B cell (primary cell): ENCODE results near the gene PRSS53. TPM values are rescaled to one million over a fixed set of nuclear protein-coding genes. Genes with fewer than 3 reads are reported as not detected.

Experiments
- ATAC-seq: fragments of 200-7000 bp; cut with Tn5 transposase; one replicate; pipeline ENCODE4 v1.10.0; 2021; ENCODE audit warnings: low read depth, mild to moderate bottlenecking, moderate number of reproducible peaks, moderate library complexity
- CTCF ChIA-PET: fragments of 350-600 bp; sonication (Branson Sonifier 250); formaldehyde crosslinking; loops from one replicate; lab custom pipeline; 2021; ENCODE audit warnings: antibody characterized with exemption, inconsistent platforms; lab: Charles Lee
- POLR2A ChIA-PET: fragments of 350-600 bp; sonication (Branson Sonifier 250); formaldehyde crosslinking; loops from one replicate; lab custom pipeline; 2021; ENCODE audit warnings: antibody characterized with exemption; lab: Charles Lee
- DNase-seq: peaks from one replicate; pipeline ENCODE4 v3.0.0; 2013
- H2AFZ ChIP-seq: 2 replicates; pipeline ENCODE4 v1.6.1; 2012; ENCODE audit warnings: mild to moderate bottlenecking, low read depth, low read length; ENCODE audit not compliant: insufficient read depth, poor library complexity, severe bottlenecking
- H3K27ac ChIP-seq, 2 donors: 1 replicate in 1 of 2; 2 replicates in 1 of 2; pipeline ENCODE4 v1.5.1; 2012 to 2013; ENCODE audit warnings: low read length in 2 of 2, mild to moderate bottlenecking in 2 of 2, moderate library complexity in 1 of 2
- H3K27me3 ChIP-seq, 4 experiments: fragments of 200-600 bp in 1 of 4; sonication (generic) in 1 of 4; replicated peaks in 1 of 4; 1 replicate in 2 of 4; 2 replicates in 2 of 4; pipeline versions ENCODE4 v1.6.1 to v1.7.0; 2013 to 2016; ENCODE audit warnings: low read length in 3 of 4, mild to moderate bottlenecking in 2 of 4, mixed read lengths in 1 of 4, moderate library complexity in 1 of 4; ENCODE audit not compliant: insufficient read depth in 4 of 4, control insufficient read depth in 3 of 4; ENCODE audit errors: control extremely low read depth in 1 of 4
- H3K36me3 ChIP-seq, 2 experiments: replicated peaks in 1 of 2; 1 replicate in 1 of 2; 2 replicates in 1 of 2; pipeline versions ENCODE4 v1.6.1 to v1.7.1; 2013; ENCODE audit warnings: low read length in 1 of 2; ENCODE audit not compliant: insufficient read depth in 2 of 2, control insufficient read depth in 1 of 2; ENCODE audit errors: control extremely low read depth in 1 of 2, extremely low read depth in 1 of 2
- H3K4me1 ChIP-seq, 2 donors: fragments of 200-600 bp in 1 of 2; sonication (generic) in 1 of 2; 1 replicate in 1 of 2; 2 replicates in 1 of 2; pipeline versions ENCODE4 v1.5.1 to v1.6.1; 2013 to 2017; ENCODE audit warnings: low read length in 2 of 2; ENCODE audit not compliant: control insufficient read depth in 2 of 2, insufficient read depth in 2 of 2
- H3K4me2 ChIP-seq: replicated peaks from 2 replicates; pipeline ENCODE3; 2012; ENCODE audit warnings: mild to moderate bottlenecking, low read depth, low read length; ENCODE audit not compliant: poor library complexity, severe bottlenecking
- H3K4me3 ChIP-seq, 5 experiments: fragments of 200-600 bp in 1 of 5; sonication (generic) in 1 of 5; 1 replicate in 3 of 5; 2 replicates in 2 of 5; pipeline versions ENCODE4 v1.5.1 to v1.7.0; 2011 to 2016; ENCODE audit warnings: low read length in 4 of 5, mild to moderate bottlenecking in 4 of 5, low read depth in 2 of 5, control low read depth in 1 of 5, moderate library complexity in 1 of 5; ENCODE audit not compliant: insufficient read depth in 1 of 5; ENCODE audit errors: control extremely low read depth in 1 of 5, extremely low read depth in 1 of 5
- H3K79me2 ChIP-seq: fragments of 200-600 bp; sonication (generic); one replicate; pipeline ENCODE4 v1.6.0; 2016; ENCODE audit warnings: low read length; ENCODE audit not compliant: control insufficient read depth, insufficient read depth
- H3K9ac ChIP-seq: fragments of 200-600 bp; sonication (generic); 2 replicates; pipeline ENCODE4 v1.6.1; 2017; ENCODE audit warnings: mild to moderate bottlenecking, low read length, moderate library complexity
- H3K9me3 ChIP-seq, 3 donors: one replicate each; pipeline versions ENCODE4 v1.6.1 to v1.7.1; 2013; ENCODE audit warnings: low read length in 2 of 3; ENCODE audit not compliant: control insufficient read depth in 2 of 3, insufficient read depth in 1 of 3; ENCODE audit errors: control extremely low read depth in 1 of 3
- H4K20me1 ChIP-seq: 2 replicates; pipeline ENCODE4 v1.6.0; 2012; ENCODE audit warnings: mild to moderate bottlenecking, low read length; ENCODE audit not compliant: insufficient read depth, control insufficient read depth, poor library complexity, severe bottlenecking
- H3K27ac Mint-ChIP-seq: one replicate; pipeline ENCODE4 v1.8.0; 2021; ENCODE audit warnings: mixed read lengths
- H3K27me3 Mint-ChIP-seq: one replicate; pipeline ENCODE4 v1.8.0; 2021; ENCODE audit warnings: mixed read lengths
- H3K4me1 Mint-ChIP-seq: one replicate; pipeline ENCODE4 v1.8.0; 2021; ENCODE audit warnings: mixed read lengths
- H3K4me3 Mint-ChIP-seq: one replicate; pipeline ENCODE4 v1.8.0; 2021; ENCODE audit warnings: mixed read lengths
- H3K9me3 Mint-ChIP-seq: one replicate; pipeline ENCODE4 v1.8.0; 2022; ENCODE audit warnings: mixed read lengths; ENCODE audit not compliant: insufficient read depth
- CTCF ChIP-seq: fragments of 200-600 bp; IDR thresholded peaks from one replicate; pipeline ENCODE4 v1.8.0; 2022; ENCODE audit warnings: antibody characterized with exemption, mild to moderate bottlenecking
- EZH2 ChIP-seq: IDR thresholded peaks from 2 replicates; pipeline ENCODE4 v1.6.1; 2012; ENCODE audit warnings: borderline replicate concordance, low read depth, mild to moderate bottlenecking, moderate library complexity, low read length; ENCODE audit not compliant: insufficient read depth, poor library complexity, severe bottlenecking
- whole genome bisulfite sequencing: methylation state at CpG from one replicate; pipeline ENCODE4 v1.1.5; 2013; ENCODE audit warnings: missing lambda C conversion rate; ENCODE audit not compliant: insufficient coverage; 5-methylcytosine and 5-hydroxymethylcytosine counted together
- intact Hi-C: fragments of 100-400 bp; cut with micrococcal nuclease; formaldehyde crosslinking; loops from one replicate; pipeline ENCODE4 v1.10.0; 2022
- polyA plus RNA-seq: library from polyadenylated mRNA; depleted of rRNA; stranded (reverse); fragments of >200 nt; gene quantifications from 2 replicates; pipeline ENCODE4 v1.2.3, GENCODE V29; 2012
- total RNA-seq, 2 donors: library from RNA; stranded (reverse); fragments of 120-200 nt in 1 of 2; gene quantifications; 1 replicate in 1 of 2; 2 replicates in 1 of 2; pipeline versions ENCODE4 v1.2.3 to v1.2.4, GENCODE V29; 2013 to 2022

Gene PRSS53
- total and polyA plus RNA-seq, 2 donors (not counting 1 experiment from before 2014, with no cell fraction given), result 10.1 to 10.8 TPM

- peaks cover 5 to 10% of the 10 kb centered on the region in 2 donors for H3K4me1 ChIP-seq
- H3K4me2 ChIP-seq, result no peak overlapping the region
- CTCF ChIA-PET, result no interaction called here
- H4K20me1 ChIP-seq, result peaks cover 78% of the 10 kb centered on the region
- peaks cover 69% of the 10 kb centered on the region for H3K79me2 ChIP-seq
- POLR2A ChIA-PET, result no interaction called here
- 97% methylated on average over 40 of the region's 40 CpGs for WGBS
- H3K9me3 Mint-ChIP-seq, result no peaks in the 10 kb centered on the region
- no peak overlapping the region for H3K27ac ChIP-seq
- peaks cover 22% of the 10 kb centered on the region for H3K4me1 Mint-ChIP-seq
- no peak overlapping the region for H3K27ac Mint-ChIP-seq
- TF ChIP-seq CTCF, result no peak
- no peak for TF ChIP-seq EZH2
- no peak for DNase-seq
- no peak overlapping the region for H3K4me3 Mint-ChIP-seq
- H3K27me3 ChIP-seq, result no peaks in the 10 kb centered on the region
- no peak overlapping the region for H3K4me3 ChIP-seq
- H3K9ac ChIP-seq, result no peak overlapping the region
- intact Hi-C loops, result no loop called here
- no peak for ATAC-seq
- no peaks in the 10 kb centered on the region for H3K27me3 Mint-ChIP-seq
- H3K9me3 ChIP-seq, result no peaks in the 10 kb centered on the region
- peaks cover 0 to 60% of the 10 kb centered on the region in 2 experiments for H3K36me3 ChIP-seq
- no peak overlapping the region for H2AFZ ChIP-seq
Observed at GRCh38 chr16:31080035-31080629, 8.6 kb downstream of the PRSS53 start.

GRCh38 chr16:31079342-31079944 lies 9.3 kb downstream of the PRSS53 start:
- TF ChIP-seq EZH2 (no peak), CTCF (no peak)
- Histone ChIP-seq H4K20me1 (peaks cover 76% of the 10 kb centered on the region), H3K4me2 (no peak overlapping the region), H3K27me3 (no peaks in the 10 kb centered on the region), H3K27ac (no peak overlapping the region), H3K4me1 (peaks cover 9 to 17% of the 10 kb centered on the region in 2 donors), H2AFZ (no peak overlapping the region), H3K9me3 (no peaks in the 10 kb centered on the region), H3K36me3 (peaks cover 0 to 57% of the 10 kb centered on the region in 2 experiments), H3K79me2 (peaks cover 72% of the 10 kb centered on the region), H3K9ac (no peak overlapping the region), H3K4me3 (no peak overlapping the region)
- intact Hi-C loops, result no loop called here
- ChIA-PET CTCF (no interaction called here), POLR2A (no interaction called here)
- Mint-ChIP-seq H3K4me3 (no peak overlapping the region), H3K9me3 (no peaks in the 10 kb centered on the region), H3K4me1 (peaks cover 28% of the 10 kb centered on the region), H3K27me3 (no peaks in the 10 kb centered on the region), H3K27ac (no peak overlapping the region)
- no peak for ATAC-seq
- no peak for DNase-seq
- WGBS, result 87% methylated on average over 13 of the region's 13 CpGs
